Endothelial cell of umbilical vein (primary cell): ENCODE measurements around the gene RNU7-1. TPM values are rescaled to one million over a fixed set of nuclear protein-coding genes. Genes with fewer than 3 reads are reported as not detected.

Experiments used
- BruUV-seq: library from RNA; stranded (reverse); fragments of 400-500 nt; replicated peaks from 2 replicates; lab custom pipeline; 2021; lab: Mats Ljungman, UMichigan
- CTCF ChIA-PET: fragments of 300-600, 350-600 bp; sonication (Branson Sonifier 250); formaldehyde crosslinking; loops from one replicate; lab custom pipeline; 2021; ENCODE audit warnings: antibody characterized with exemption, inconsistent platforms; lab: Charles Lee
- POLR2A ChIA-PET: fragments of 300-600, 350-600 bp; sonication (Branson Sonifier 250); formaldehyde crosslinking; loops from one replicate; lab custom pipeline; 2021; ENCODE audit warnings: antibody characterized with exemption, inconsistent platforms; lab: Charles Lee
- DNase-seq: peaks from one replicate; pipeline ENCODE4 v3.0.0-alpha.2; 2011; ENCODE audit warnings: low read depth, low spot score
- FAIRE-seq: peaks from 2 replicates; lab custom pipeline; 2011; peaks lifted over from hg19 to GRCh38; lab: Jason Lieb, UNC
- H2AFZ ChIP-seq: 2 replicates; pipeline ENCODE4 v1.6.0; 2012; ENCODE audit warnings: low read depth, low read length, control low read depth, inconsistent platforms
- H3K27ac ChIP-seq: 2 replicates; pipeline ENCODE4 v1.5.1; 2011; ENCODE audit warnings: low read depth, mild to moderate bottlenecking, control low read depth, low read length, moderate library complexity; ENCODE audit not compliant: insufficient read depth
- H3K27me3 ChIP-seq, 2 experiments: 2 replicates each; pipeline versions ENCODE4 v1.6.0 to v1.6.1; 2011; ENCODE audit warnings: low read length in 2 of 2, mixed read lengths in 1 of 2; ENCODE audit not compliant: control insufficient read depth in 2 of 2, insufficient read depth in 2 of 2
- H3K36me3 ChIP-seq, 2 experiments: 2 replicates in 1 of 2; 3 replicates in 1 of 2; pipeline ENCODE4 v1.5.1; 2011; ENCODE audit warnings: low read length in 2 of 2, mild to moderate bottlenecking in 1 of 2, moderate library complexity in 1 of 2; ENCODE audit not compliant: control insufficient read depth in 2 of 2, insufficient read depth in 2 of 2; ENCODE audit errors: extremely low read depth in 1 of 2
- H3K4me1 ChIP-seq: 3 replicates; pipeline ENCODE4 v1.5.1; 2011; ENCODE audit warnings: mild to moderate bottlenecking, low read length; ENCODE audit not compliant: control insufficient read depth, insufficient read depth; ENCODE audit errors: extremely low read depth
- H3K4me2 ChIP-seq: 2 replicates; pipeline ENCODE4 v1.6.1; 2011; ENCODE audit warnings: low read length, control low read depth, mixed read lengths; ENCODE audit not compliant: insufficient read depth
- H3K4me3 ChIP-seq, 3 experiments: fragments of 200-600 bp in 1 of 3; sonication (generic), shearing (Covaris generic) in 1 of 3; replicated peaks in 1 of 3; 2 replicates each; pipeline ENCODE4 v1.5.1; 2011 to 2016; ENCODE audit warnings: control low read depth in 3 of 3, low read length in 3 of 3, mild to moderate bottlenecking in 2 of 3, inconsistent platforms in 1 of 3, low read depth in 1 of 3, moderate library complexity in 1 of 3; ENCODE audit not compliant: insufficient read depth in 1 of 3
- H3K79me2 ChIP-seq: 2 replicates; pipeline ENCODE4 v1.6.0; 2012; ENCODE audit warnings: low read length, inconsistent platforms; ENCODE audit not compliant: control insufficient read depth, insufficient read depth
- H3K9ac ChIP-seq: replicated peaks from 2 replicates; pipeline ENCODE3; 2011; ENCODE audit warnings: low read length, control low read depth; ENCODE audit not compliant: insufficient read depth; ENCODE audit errors: extremely low read depth
- H3K9me1 ChIP-seq: replicated peaks from 3 replicates; pipeline ENCODE4 v1.6.0; 2011; ENCODE audit warnings: mild to moderate bottlenecking, low read length; ENCODE audit not compliant: control insufficient read depth, insufficient read depth; ENCODE audit errors: extremely low read depth
- H3K9me3 ChIP-seq: replicated peaks from 2 replicates; pipeline ENCODE4 v1.5.1; 2012; ENCODE audit warnings: low read length, inconsistent platforms; ENCODE audit not compliant: control insufficient read depth, insufficient read depth
- H4K20me1 ChIP-seq: replicated peaks from 2 replicates; pipeline ENCODE3; 2011; ENCODE audit warnings: mild to moderate bottlenecking, low read length; ENCODE audit not compliant: control insufficient read depth, insufficient read depth; ENCODE audit errors: extremely low read depth
- CTCF ChIP-seq, 2 donors: IDR thresholded peaks; 1 replicate in 1 of 2; 2 replicates in 1 of 2; pipeline ENCODE4 v1.5.1; 2011; ENCODE audit warnings: low read length in 2 of 2, mild to moderate bottlenecking in 2 of 2, moderate library complexity in 2 of 2, control low read depth in 1 of 2, inconsistent platforms in 1 of 2, low read depth in 1 of 2; ENCODE audit not compliant: insufficient read depth in 1 of 2; ENCODE audit errors: extremely low read depth in 1 of 2
- EZH2 ChIP-seq: IDR thresholded peaks from 2 replicates; pipeline ENCODE4 v1.6.1; 2012; ENCODE audit warnings: borderline replicate concordance, low read depth, mild to moderate bottlenecking, moderate library complexity, low read length, inconsistent platforms; ENCODE audit not compliant: severe bottlenecking
- FOS ChIP-seq: IDR thresholded peaks from 2 replicates; pipeline ENCODE4 v1.6.1; 2011; ENCODE audit warnings: mild to moderate bottlenecking, low read length, moderate library complexity, borderline replicate concordance; ENCODE audit not compliant: insufficient read depth
- GATA2 ChIP-seq: IDR thresholded peaks from 2 replicates; pipeline ENCODE4 v1.7.0; 2011; ENCODE audit warnings: low read depth, mild to moderate bottlenecking, moderate library complexity, mixed read lengths, low read length; ENCODE audit not compliant: insufficient read length, insufficient read depth
- JUN ChIP-seq: IDR thresholded peaks from 2 replicates; pipeline ENCODE4 v1.6.1; 2011; ENCODE audit warnings: borderline replicate concordance, low read depth; ENCODE audit not compliant: insufficient read length, insufficient read depth
- MAX ChIP-seq: IDR thresholded peaks from 2 replicates; pipeline ENCODE4 v1.6.1; 2011; ENCODE audit not compliant: insufficient read depth, insufficient read length
- MYC ChIP-seq: IDR thresholded peaks from one replicate; pipeline ENCODE4 v1.6.1; 2011; ENCODE audit warnings: mild to moderate bottlenecking, low read depth, low read length
- POLR2A ChIP-seq: IDR thresholded peaks from 2 replicates; pipeline ENCODE4 v1.6.1; 2012; ENCODE audit warnings: low read depth, mild to moderate bottlenecking, control low read depth, low read length
- POLR2AphosphoS5 ChIP-seq: IDR thresholded peaks from 2 replicates; pipeline ENCODE4 v1.6.1; 2012; ENCODE audit warnings: low read depth, mild to moderate bottlenecking, control low read depth, low read length, moderate library complexity; ENCODE audit not compliant: insufficient read depth
- dilution Hi-C: fragments of 300-500 bp; cut with MboI; formaldehyde crosslinking; loops from one replicate; pipeline ENCODE4 v1.15.0; 2019; ENCODE audit warnings: low sequenced_read_pairs; ENCODE audit not compliant: extremely low pct_ligation_motif_present
- intact Hi-C: fragments of 100-400 bp; cut with micrococcal nuclease; formaldehyde crosslinking; loops from one replicate; pipeline ENCODE4 v1.10.0; 2022
- polyA plus RNA-seq, 4 experiments: library from polyadenylated mRNA; depleted of rRNA in 3 of 4; stranded (reverse) in 3 of 4; unstranded in 1 of 4; fragments of >200 nt; gene quantifications; 2 replicates each; pipeline versions ENCODE4 v1.2.1 to v1.2.3, GENCODE V29; 2011 to 2012; ENCODE audit warnings: missing spikeins in 1 of 4
- total RNA-seq: library from RNA; stranded (reverse); gene quantifications from 2 replicates; pipeline ENCODE4 v1.2.3, GENCODE V29; 2021

RNU7-1 gene
- total and polyA plus RNA-seq, 2 donors (not counting 3 experiments of a cell fraction or from before 2014, with no cell fraction given) = not detected

GRCh38 chr12:6980075-6980474 is 36.5 kb downstream of the RNU7-1 start:
- intact Hi-C loops = no loop called here
- dilution Hi-C loops = no loop called here
- no peaks in the 10 kb centered on the region for H3K79me2 ChIP-seq
- H3K36me3 ChIP-seq = peaks cover 13 to 32% of the 10 kb centered on the region in 2 experiments
- H3K4me3 ChIP-seq = no peak overlapping the region
- no peaks in the 10 kb centered on the region for H3K9me1 ChIP-seq
- H3K4me2 ChIP-seq = no peak overlapping the region
- H3K4me1 ChIP-seq = no peaks in the 10 kb centered on the region
- ChIA-PET CTCF (no interaction called here), POLR2A (no interaction called here)
- H3K9ac ChIP-seq = no peak overlapping the region
- no peak overlapping the region for H2AFZ ChIP-seq
- no peak for TF ChIP-seq MYC
- TF ChIP-seq FOS = no peak
- TF ChIP-seq GATA2 = no peak
- TF ChIP-seq POLR2AphosphoS5 = no peak
- no peak for TF ChIP-seq POLR2A
- no peak for TF ChIP-seq MAX
- TF ChIP-seq CTCF (IDR thresholded peaks at IDR 0.05; ENCODE audit: extremely low read depth in 1 of 2, insufficient read depth in 1 of 2, low read depth in 1 of 2, low read length in 2 of 2) = no peak
- TF ChIP-seq JUN = no peak
- no peak for TF ChIP-seq EZH2
- H3K27me3 ChIP-seq = no peaks in the 10 kb centered on the region
- no peak for DNase-seq
- BruUV-seq = no TSS peak
- FAIRE-seq = no peak
- no peaks in the 10 kb centered on the region for H3K9me3 ChIP-seq
- H3K27ac ChIP-seq = no peak overlapping the region
- no peaks in the 10 kb centered on the region for H4K20me1 ChIP-seq
